HL-60/S4 treated with retinoic acid at 250 ng/mL for 4 days and 3 days (cell line): ENCODE measurements around the gene SULT4A1.

Source experiments
- in situ Hi-C: fragments of 300-500 bp; cut with MboI; formaldehyde crosslinking; loops from 2 replicates; pipeline ENCODE4 v1.7.0; 2022; ENCODE audit warnings: low sequenced_read_pairs

The SULT4A1 gene

DNA sequence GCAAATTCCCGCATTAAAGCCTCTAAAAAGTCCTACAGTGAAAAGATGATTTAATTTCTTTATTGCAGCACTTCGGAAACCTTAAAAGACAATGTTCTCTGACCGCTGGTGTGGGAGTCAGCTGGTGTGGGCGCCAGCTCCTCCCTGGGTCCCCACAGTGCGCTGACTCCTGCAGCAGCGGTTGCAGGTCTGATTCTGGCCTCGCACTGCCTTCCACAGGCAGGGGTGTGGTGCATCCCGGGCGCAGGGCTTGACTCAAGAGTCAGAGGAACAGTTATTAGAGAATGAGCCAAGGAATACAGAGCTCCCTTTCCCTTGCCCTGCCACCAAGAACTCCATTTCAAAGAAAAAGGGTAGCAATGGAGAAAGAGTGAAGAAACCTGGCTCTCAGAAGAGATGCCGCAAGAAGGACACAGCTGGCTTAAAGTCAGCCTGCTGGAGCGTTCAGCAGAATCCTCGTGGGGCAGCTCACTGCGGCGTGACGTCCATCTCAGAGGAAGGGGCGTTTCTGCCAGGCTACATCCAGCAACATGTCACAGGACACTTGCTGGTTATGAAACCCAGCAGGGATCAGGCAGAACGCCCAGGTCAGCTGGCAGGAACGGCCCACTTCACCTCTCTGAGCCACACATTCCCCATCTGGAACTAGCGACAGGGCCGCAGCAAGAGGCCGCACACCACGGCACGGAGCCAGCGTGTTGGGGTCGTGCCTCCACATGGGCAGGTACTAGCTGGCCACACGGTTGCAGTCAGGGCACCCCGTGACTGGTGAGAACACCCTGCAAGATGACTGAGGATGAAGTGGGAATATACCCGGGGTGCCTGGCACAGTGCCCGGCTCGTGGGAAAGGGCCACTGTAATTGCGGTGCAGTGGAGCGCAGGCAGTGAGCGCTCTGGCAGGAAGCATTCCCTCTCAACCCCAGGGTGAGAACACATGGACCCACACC lies 32.1 kb downstream of the SULT4A1 start:
- in situ Hi-C loops, result no loop called here

GRCh38 chr22:43828998-43829782 lies 33.1 kb downstream of the SULT4A1 start:
- in situ Hi-C loops, result no loop called here

DNA sequence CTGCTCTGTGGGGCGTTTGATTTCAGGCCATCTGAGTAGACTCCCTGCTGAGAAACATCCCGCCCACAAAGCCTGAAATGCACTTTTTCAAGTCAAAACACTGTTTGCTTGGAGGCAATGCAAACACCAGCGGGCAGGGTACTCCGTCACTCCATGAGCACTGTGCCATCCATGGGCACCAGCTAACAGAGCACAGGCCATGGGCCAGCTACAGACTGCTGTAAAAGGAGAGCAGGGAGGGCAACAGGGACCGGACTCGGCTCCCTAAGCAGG lies 33.7 kb downstream of the SULT4A1 start:
- in situ Hi-C loops, result no loop called here

DNA sequence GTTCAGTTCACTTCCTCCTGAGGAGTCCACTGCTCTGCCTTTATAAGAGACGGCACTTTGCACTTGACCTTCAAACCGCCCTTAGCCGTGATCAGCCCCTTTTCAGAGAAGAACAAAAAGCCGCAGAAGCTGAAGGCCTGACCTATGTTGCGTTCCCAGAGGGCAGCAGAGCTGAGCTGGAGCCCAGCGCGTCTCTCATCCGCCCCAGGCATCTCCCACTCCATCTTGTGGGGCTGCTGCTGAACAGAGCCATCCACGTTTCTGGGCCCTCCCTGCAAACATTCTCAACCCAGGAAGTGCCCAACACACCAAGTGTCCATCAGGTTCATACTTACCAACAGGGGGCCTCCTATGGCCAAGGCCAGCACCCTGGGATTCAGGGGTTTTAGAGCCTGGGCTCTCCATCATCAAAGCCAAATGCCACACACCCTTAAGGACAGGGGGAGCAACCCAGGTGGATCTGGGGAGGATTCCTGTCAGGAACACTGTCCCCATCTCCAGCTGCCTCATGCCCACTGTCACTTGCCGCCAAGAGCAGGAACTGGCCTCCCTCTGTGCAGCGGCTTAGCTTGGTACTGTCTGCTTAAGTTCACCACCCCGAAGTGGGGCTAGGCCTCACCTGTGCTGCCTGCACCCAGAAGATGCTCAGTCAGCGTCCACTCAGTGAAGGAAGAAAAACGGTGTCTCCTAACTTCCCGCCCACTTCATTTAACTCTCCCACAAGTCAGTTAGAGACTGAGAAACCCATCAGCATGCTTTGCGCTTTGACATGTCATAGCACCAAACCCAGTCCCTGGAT lies 34.2 kb downstream of the SULT4A1 start:
- in situ Hi-C loops, result no loop called here

DNA sequence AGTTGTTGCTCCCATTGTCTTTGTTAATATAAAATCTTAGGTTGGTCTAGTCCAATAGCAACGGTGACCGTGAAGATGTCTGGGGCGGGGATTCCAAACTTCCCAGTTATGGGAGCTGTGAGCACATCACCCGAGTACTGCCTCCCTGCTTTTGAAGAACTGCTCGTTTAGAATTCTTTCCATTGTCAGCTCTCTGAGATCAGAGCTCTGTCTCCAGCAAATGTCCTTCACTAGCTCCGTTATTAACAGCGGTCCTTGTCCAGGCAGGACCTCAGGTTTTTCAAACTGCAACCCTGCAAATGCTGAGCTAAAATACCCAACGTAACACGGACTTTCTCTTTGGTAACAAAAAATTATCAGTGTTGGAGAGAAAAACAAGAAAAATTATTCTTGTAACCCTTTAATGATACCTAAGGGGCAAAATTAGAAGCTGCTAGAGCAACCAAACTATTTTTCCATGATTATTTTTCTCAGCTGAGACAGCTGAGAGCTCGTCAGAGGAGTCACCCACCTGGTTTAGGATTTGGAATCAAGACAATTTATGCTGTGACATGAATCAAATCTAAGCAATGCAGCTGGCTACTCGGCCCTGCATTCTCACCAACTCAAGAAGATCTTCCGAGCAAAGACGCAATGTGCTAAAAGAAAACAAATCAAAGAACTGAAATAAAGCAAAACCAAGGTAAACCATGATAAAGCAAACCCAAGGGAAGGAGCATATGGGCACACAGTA lies 35.1 kb downstream of the SULT4A1 start:
- in situ Hi-C loops, result no loop called here

GRCh38 chr22:43826142-43827002 lies 35.9 kb downstream of the SULT4A1 start:
- in situ Hi-C loops, result no loop called here

GRCh38 chr22:43825651-43826050 lies 36.7 kb downstream of the SULT4A1 start:
- in situ Hi-C loops, result no loop called here

- in situ Hi-C loops, result no loop called here
These were observed 37.4 kb downstream of the SULT4A1 start for GRCh38 chr22:43824724-43825420.

DNA sequence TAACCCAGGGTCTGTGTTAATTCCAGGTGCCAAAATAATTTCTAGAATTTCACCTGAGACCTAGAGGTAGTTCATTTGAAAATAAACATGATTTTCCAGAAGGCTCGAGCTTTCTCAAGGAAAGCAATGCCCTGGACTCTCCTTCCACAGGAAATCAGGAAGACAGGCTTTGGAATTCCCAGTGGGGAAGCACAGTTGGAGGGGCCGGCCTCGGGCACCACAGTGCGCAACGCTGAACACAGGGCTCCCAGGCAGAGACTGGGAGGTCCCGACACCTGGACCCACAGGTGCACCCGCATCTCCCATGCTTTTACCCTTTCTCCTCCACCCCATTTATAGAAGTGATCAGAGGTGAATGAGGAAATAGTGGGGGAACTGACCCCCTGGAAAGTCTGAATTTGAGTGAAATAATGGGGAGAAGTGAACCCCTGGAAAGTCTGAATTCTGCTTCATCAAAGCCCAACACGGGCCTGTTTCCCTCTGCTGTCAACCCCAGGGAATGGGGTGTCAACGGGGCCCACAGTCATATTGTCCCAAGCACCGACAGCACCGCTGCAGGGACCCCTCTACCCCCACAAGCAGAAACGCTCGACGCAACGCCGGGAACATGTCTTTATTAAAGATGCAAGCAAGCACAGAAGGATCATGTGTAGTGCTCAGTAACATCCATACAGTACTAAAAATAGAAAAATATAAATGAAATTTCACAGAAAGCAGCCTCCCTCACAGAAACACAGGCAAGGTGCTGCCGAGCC lies 38.2 kb downstream of the SULT4A1 start:
- in situ Hi-C loops, result no loop called here

DNA sequence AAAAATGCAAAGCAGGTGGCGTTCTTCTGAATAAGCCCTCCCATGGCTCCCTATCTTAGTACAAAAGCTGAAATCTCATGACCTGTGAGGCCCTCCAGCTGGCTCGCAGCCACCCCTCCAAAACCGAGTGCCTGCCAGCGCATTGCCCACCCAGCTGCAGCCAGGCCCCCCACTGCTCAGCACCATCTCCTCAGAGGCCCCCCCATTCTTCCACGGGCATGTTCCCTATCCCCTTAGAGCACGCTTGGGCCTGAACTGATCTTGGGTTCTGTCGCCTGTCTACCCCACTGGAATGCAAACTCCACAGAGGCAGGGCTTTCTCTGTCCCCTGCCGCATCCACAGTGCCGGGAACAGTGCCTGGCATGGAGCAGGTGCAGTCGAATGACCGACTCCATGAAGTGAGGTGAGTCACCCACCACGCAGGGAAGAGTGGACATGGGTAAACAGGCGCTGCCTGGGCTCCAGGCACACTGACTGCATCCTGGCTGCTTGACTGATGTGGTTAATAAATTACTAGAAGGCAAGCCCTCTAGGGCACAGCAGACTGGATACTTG lies 38.9 kb downstream of the SULT4A1 start:
- in situ Hi-C loops, result no loop called here

DNA sequence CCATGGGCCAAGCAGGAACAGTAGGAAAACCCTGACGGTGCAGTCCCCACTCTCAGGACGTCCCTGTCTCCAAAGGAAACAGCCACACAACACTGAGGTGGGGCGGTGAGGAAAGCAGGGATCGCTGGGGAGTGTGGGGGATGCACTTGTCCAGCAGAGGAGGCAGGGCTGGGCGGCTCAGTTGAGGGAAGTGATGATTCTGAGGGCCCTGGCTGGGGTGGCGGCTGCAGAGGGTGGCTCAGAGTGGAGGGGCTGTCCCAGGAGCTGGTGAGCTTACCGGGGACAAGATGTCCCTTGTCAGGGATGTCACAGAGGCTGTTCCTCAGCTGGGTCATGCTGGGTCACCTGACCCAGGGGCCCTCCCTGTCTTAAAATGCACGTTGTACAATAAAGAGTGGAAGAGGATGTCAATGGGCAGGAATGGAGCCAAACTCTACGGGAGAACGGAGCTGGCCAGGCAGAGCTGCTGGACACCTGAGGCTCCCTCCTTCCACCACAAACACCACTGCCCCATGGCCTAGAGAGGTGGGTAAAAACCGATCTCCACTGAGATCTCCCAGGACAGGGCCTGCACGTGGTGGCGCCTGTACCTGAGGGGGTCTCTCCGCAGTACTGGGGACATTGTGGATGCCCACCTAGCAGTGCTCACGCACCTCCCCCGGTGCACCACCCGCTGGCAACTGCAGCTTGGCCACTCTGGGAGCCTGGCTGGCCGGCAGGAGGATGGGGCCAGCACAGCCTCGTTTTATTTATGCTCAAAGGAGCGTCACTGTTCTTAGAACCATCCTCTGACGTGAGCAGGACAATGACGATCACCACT lies 40.5 kb downstream of the SULT4A1 start:
- in situ Hi-C loops, result no loop called here

DNA sequence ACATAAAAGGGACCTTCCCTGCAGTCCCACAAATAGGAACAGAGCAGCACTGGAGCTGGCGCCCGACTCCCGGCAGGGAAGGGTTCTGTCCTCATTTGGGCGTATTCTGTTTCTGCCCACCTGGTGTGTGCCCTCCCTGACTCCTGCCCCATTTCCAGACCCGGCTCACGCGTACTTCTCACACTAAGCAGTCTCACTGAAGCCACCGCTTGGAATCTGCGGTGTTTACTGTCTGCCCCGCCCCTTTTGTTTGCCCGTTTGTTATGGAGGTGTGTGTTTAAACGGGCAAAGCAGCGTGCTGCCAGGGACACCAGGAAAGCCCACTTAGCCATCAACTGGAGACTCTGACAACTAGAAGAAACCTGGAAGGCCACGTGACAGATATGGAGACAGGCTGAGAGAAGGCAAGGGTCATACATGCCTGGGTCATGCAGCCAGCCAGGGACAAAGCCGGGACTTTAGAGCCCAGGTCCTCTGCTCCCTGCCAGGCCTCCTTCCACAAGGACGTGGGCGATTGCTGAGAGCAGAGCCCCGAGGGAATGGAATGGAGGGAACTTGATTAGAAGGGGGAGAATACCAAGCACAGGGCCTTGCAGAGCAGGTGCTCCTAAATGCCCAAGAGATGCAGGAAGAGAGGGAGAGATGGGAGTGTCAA lies 41.5 kb downstream of the SULT4A1 start:
- in situ Hi-C loops, result no loop called here

- in situ Hi-C loops, result no loop called here
These were observed 42.2 kb downstream of the SULT4A1 start for GRCh38 chr22:43819931-43820640.

- in situ Hi-C loops, result no loop called here
These were observed 42.8 kb downstream of the SULT4A1 start for GRCh38 chr22:43819421-43819921.

DNA sequence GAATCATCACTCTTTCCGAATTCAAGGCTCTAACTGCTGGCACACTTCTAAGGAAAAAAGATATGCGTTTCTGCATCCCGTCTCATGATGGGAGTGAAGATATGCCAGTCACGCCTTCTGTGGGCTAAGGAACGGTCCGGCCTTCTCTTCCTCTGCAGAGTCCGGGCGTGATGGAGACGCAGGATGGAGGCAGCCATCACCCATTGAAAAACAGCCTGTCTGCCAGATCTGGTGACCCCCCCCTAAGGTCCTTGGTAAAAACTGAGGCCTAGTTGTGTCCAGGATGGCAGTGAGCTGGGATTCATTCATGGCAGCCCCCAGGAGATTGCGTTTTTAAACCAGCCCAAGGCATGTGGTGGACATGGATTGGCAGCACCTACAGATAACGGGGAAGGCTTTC lies 43.3 kb downstream of the SULT4A1 start:
- in situ Hi-C loops, result no loop called here

DNA sequence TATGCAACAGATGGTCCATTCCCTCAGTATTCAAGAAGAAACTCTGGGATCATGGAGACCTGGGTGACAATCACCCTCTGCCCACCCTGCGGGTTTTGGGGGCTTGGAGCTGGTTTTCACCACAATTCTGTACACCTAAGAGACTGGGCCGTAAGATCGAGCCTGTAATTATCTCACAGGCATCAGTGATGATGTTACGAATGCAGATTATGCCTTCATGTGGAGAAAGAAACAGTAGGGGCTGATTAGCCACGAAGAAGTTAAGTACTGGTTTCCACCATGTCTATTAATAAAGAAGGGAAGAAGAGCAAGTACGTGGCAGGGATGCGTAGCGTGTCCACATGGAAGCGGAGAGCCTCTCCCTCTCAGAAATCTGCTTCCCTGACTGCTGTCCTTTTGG lies 44.9 kb downstream of the SULT4A1 start:
- in situ Hi-C loops, result no loop called here
